ENCODE data around the gene RPIA.

The RPIA gene

DNA sequence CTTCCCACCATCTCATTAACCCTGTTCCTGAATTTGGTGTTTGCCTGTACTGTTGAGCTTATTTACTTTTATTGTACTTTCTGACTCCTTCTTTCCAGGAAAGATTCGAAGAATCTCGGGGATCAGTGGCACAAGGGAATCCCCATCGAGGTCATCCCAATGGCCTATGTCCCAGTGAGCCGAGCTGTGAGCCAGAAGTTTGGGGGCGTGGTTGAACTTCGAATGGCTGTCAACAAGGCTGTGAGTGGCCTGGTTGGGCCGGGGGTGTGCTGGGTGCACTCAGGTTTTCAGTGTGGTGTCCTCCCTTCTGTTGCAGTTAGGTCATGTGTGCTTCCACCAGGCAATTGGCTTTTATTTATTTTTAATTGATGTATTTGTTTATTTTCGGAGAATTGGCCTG lies 45.0 kb downstream of the RPIA start:
- H3K23ac ChIP-seq (ENCODE audit: low read length), result no peak overlapping the region
- H3K9ac ChIP-seq (ENCODE audit: low read length), result no peak overlapping the region
- H2BK5ac ChIP-seq (ENCODE audit: low read length), result no peak overlapping the region

DNA sequence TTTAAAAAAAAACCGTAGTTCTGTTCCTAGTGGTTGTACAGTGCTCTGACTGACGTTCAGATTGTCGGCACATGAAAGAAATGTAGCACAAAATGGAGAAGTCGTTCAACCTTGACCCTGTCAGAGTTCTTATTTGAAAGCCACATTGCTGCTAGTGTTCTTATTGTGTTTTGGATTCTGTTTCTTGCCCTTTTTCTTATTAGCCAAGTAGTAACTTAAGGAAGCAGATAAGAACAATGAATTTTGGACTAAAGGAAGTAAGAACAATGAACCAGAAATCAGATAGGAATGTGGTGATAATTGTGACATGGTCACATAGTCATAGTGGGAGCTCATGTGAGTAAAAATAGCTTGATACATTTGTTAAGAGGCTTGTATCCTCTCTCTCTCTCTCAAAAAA lies 45.9 kb downstream of the RPIA start:
- Histone ChIP-seq H3K79me1 (ENCODE audit: low read length) (peaks cover 1% of the 10 kb centered on the region), H3K23ac (ENCODE audit: low read length) (no peak overlapping the region), H4K5ac (ENCODE audit: low read length) (no peak overlapping the region), H3K18ac (ENCODE audit: low read length) (no peak overlapping the region), H2BK120ac (ENCODE audit: low read depth, low read length) (no peak overlapping the region), H3K79me2 (ENCODE audit: control insufficient read depth, insufficient read depth, low read length) (no peaks in the 10 kb centered on the region), H3K56ac (ENCODE audit: low read length) (no peak overlapping the region), H2AK5ac (ENCODE audit: low read length) (no peak overlapping the region), H3K4me1 (ENCODE audit: control insufficient read depth, low read depth, low read length) (peaks cover 3% of the 10 kb centered on the region), H3K4me3 (ENCODE audit: low read length) (no peak overlapping the region), H4K8ac (ENCODE audit: low read depth, low read length) (no peak overlapping the region), H3K4me2 (ENCODE audit: low read length) (no peak overlapping the region), H2BK5ac (ENCODE audit: low read length) (no peak overlapping the region), H2BK15ac (replicated peaks; ENCODE audit: low read depth) (no peak overlapping the region), H3K27me3 (ENCODE audit: insufficient read depth, low read length, poor library complexity) (no peaks in the 10 kb centered on the region), H3K4ac (ENCODE audit: low read depth, low read length) (no peak overlapping the region), H3K9ac (ENCODE audit: low read length) (no peak overlapping the region), H3K36me3 (ENCODE audit: control insufficient read depth, insufficient read depth, low read length) (no peaks in the 10 kb centered on the region), H3K27ac (ENCODE audit: low read depth, low read length) (no peak overlapping the region)
- WGBS (ENCODE audit: extremely low coverage, insufficient coverage, low lambda C conversion rate), result no CpG with 5 or more reads among the region's 4 CpGs
- peak; percentile 47 for DNase-seq

More for the DNA sequence above, 45.0 kb downstream of the RPIA start:
- Histone ChIP-seq H3K36me3 (ENCODE audit: control insufficient read depth, insufficient read depth, low read length) (no peaks in the 10 kb centered on the region), H3K18ac (ENCODE audit: low read length) (no peak overlapping the region), H4K8ac (ENCODE audit: low read depth, low read length) (no peak overlapping the region), H3K4me2 (ENCODE audit: low read length) (no peak overlapping the region), H3K79me2 (ENCODE audit: control insufficient read depth, insufficient read depth, low read length) (no peaks in the 10 kb centered on the region), H2BK120ac (ENCODE audit: low read depth, low read length) (no peak overlapping the region), H3K4me3 (ENCODE audit: low read length) (no peak overlapping the region), H2BK15ac (replicated peaks; ENCODE audit: low read depth) (no peak overlapping the region), H3K79me1 (ENCODE audit: low read length) (peaks cover 1% of the 10 kb centered on the region), H2AK5ac (ENCODE audit: low read length) (no peak overlapping the region), H3K4ac (ENCODE audit: low read depth, low read length) (no peak overlapping the region), H3K27me3 (ENCODE audit: insufficient read depth, low read length, poor library complexity) (no peaks in the 10 kb centered on the region), H3K27ac (ENCODE audit: low read depth, low read length) (no peak overlapping the region), H4K5ac (ENCODE audit: low read length) (no peak overlapping the region), H3K56ac (ENCODE audit: low read length) (peak overlapping the region; percentile 40), H3K4me1 (ENCODE audit: control insufficient read depth, low read depth, low read length) (peaks cover 3% of the 10 kb centered on the region)
- DNase-seq, result no peak
- no CpG with 5 or more reads among the region's 8 CpGs for WGBS (ENCODE audit: extremely low coverage, insufficient coverage, low lambda C conversion rate)

DNA sequence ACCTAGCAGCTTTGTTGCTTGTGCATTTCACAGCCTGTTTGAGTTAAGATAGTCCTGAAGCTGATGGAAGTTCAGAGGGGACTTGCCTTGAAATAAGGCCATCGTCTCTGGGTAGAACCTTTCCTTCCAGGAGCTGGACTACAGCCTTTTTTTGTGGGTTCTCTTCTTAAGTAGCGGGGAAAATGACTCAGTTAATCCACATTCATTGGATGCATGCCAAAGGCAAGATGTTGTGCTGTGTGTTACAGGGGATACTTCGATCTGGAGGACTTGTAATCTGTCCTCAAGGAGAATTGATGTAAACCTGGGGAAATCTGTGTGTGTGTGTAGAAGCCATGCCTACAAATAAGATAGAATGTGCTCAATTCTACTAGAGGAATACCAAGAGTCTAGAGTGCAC lies 46.8 kb downstream of the RPIA start:
- no peak for DNase-seq
- H3K18ac ChIP-seq (ENCODE audit: low read length), result no peak overlapping the region
- H4K8ac ChIP-seq (ENCODE audit: low read depth, low read length), result no peak overlapping the region
- no peak overlapping the region for H2BK15ac ChIP-seq (replicated peaks; ENCODE audit: low read depth)
- H4K5ac ChIP-seq (ENCODE audit: low read length), result no peak overlapping the region
- H3K4me2 ChIP-seq (ENCODE audit: low read length), result no peak overlapping the region
- no peaks in the 10 kb centered on the region for H3K79me2 ChIP-seq (ENCODE audit: control insufficient read depth, insufficient read depth, low read length)
- H2BK120ac ChIP-seq (ENCODE audit: low read depth, low read length), result no peak overlapping the region
- no peak overlapping the region for H3K23ac ChIP-seq (ENCODE audit: low read length)
- H3K56ac ChIP-seq (ENCODE audit: low read length), result no peak overlapping the region
- H3K27me3 ChIP-seq (ENCODE audit: insufficient read depth, low read length, poor library complexity), result no peaks in the 10 kb centered on the region
- no peaks in the 10 kb centered on the region for H3K79me1 ChIP-seq (ENCODE audit: low read length)
- no peak overlapping the region for H3K4ac ChIP-seq (ENCODE audit: low read depth, low read length)
- no peak overlapping the region for H3K9ac ChIP-seq (ENCODE audit: low read length)
- no peak overlapping the region for H2BK5ac ChIP-seq (ENCODE audit: low read length)
- no peak overlapping the region for H3K4me3 ChIP-seq (ENCODE audit: low read length)
- H2AK5ac ChIP-seq (ENCODE audit: low read length), result no peak overlapping the region
- no peaks in the 10 kb centered on the region for H3K36me3 ChIP-seq (ENCODE audit: control insufficient read depth, insufficient read depth, low read length)
- WGBS (ENCODE audit: extremely low coverage, insufficient coverage, low lambda C conversion rate), result no CpG with 5 or more reads among the region's 3 CpGs
- H3K4me1 ChIP-seq (ENCODE audit: control insufficient read depth, low read depth, low read length), result peaks cover 3% of the 10 kb centered on the region
- H3K27ac ChIP-seq (ENCODE audit: low read depth, low read length), result no peak overlapping the region

DNA sequence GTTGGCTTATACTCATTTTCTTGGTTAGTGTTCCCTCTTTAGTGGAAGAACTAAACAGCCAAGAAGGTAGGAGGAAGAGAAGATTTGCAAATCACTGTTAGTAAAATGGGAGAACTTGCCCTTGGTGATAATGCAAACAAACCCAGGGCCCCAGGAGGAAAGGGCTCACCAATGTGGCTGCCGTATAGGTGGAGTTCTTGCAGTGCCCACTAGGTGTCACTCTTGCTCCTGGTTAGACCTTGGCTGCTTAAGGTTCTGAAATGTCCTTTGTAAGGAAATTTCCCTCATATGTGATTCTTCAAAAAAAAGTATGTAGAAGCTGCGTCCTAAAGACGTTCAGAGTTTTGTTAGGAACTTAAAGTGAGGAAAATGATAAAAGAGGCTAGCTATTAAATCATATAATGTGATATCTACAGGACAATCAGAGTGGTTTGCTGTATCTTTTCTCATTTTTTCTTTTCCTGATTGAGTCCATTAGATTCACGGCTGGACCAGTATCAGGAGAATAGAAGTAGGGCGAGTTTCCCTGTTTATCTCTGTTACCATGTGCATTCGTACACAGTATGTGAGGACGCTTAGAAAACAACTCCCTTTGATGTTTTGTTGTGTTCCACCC lies 48.6 kb downstream of the RPIA start:
- H3K4me3 ChIP-seq (ENCODE audit: low read length), result no peak overlapping the region
- H3K27me3 ChIP-seq (ENCODE audit: insufficient read depth, low read length, poor library complexity), result no peaks in the 10 kb centered on the region
- peaks cover 3% of the 10 kb centered on the region for H3K4me1 ChIP-seq (ENCODE audit: control insufficient read depth, low read depth, low read length)
- no peaks in the 10 kb centered on the region for H3K79me1 ChIP-seq (ENCODE audit: low read length)
- H3K9ac ChIP-seq (ENCODE audit: low read length), result no peak overlapping the region
- H3K56ac ChIP-seq (ENCODE audit: low read length), result no peak overlapping the region
- peak; percentile 85 for DNase-seq
- no peaks in the 10 kb centered on the region for H3K79me2 ChIP-seq (ENCODE audit: control insufficient read depth, insufficient read depth, low read length)
- WGBS (ENCODE audit: extremely low coverage, insufficient coverage, low lambda C conversion rate), result no CpG with 5 or more reads among the region's 7 CpGs
- H3K23ac ChIP-seq (ENCODE audit: low read length), result no peak overlapping the region
- no peak overlapping the region for H2BK15ac ChIP-seq (replicated peaks; ENCODE audit: low read depth)
- H3K4ac ChIP-seq (ENCODE audit: low read depth, low read length), result no peak overlapping the region
- no peak overlapping the region for H2BK120ac ChIP-seq (ENCODE audit: low read depth, low read length)
- H4K8ac ChIP-seq (ENCODE audit: low read depth, low read length), result peak overlapping the region; percentile 56
- no peaks in the 10 kb centered on the region for H3K36me3 ChIP-seq (ENCODE audit: control insufficient read depth, insufficient read depth, low read length)
- no peak overlapping the region for H3K27ac ChIP-seq (ENCODE audit: low read depth, low read length)
- H4K5ac ChIP-seq (ENCODE audit: low read length), result no peak overlapping the region
- H3K4me2 ChIP-seq (ENCODE audit: low read length), result no peak overlapping the region
- H3K18ac ChIP-seq (ENCODE audit: low read length), result no peak overlapping the region
- no peak overlapping the region for H2BK5ac ChIP-seq (ENCODE audit: low read length)
- H2AK5ac ChIP-seq (ENCODE audit: low read length), result no peak overlapping the region

DNA sequence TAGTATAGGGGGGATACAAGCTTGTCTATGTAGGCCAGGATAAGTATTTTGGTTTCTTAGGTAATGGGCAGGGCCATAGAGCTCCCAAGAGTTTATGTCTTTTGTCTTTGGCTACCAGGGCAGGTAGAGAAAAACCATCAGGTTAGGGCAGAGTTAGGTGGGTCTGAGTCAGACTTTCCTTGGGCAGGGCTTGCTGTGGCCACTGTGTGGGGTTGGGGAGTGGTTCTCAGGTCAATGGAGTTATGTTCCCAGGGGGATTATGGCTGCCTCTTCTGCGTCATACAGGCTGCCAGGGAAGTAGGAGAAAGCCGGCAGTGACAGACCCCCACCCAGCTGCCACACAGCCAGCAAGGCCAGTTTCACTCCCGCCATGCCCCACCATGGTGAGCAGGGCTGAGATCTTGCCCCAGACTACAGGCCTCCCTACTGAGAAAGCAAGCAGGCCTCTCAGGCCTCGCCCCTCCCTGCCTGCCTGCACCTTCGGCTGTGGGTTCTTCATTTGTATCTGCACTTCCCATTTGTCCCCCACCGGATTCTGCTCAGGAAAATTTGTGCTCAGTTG lies 55.5 kb downstream of the RPIA start:
- Histone ChIP-seq H3K4me2 (ENCODE audit: low read length) (no peak overlapping the region), H3K23ac (ENCODE audit: low read length) (no peak overlapping the region), H3K79me1 (ENCODE audit: low read length) (no peaks in the 10 kb centered on the region), H4K5ac (ENCODE audit: low read length) (no peak overlapping the region), H4K8ac (ENCODE audit: low read depth, low read length) (no peak overlapping the region), H3K36me3 (ENCODE audit: control insufficient read depth, insufficient read depth, low read length) (peaks cover 1% of the 10 kb centered on the region), H2BK15ac (replicated peaks; ENCODE audit: low read depth) (no peak overlapping the region), H3K27ac (ENCODE audit: low read depth, low read length) (no peak overlapping the region), H3K79me2 (ENCODE audit: control insufficient read depth, insufficient read depth, low read length) (no peaks in the 10 kb centered on the region), H3K9ac (ENCODE audit: low read length) (no peak overlapping the region), H3K56ac (ENCODE audit: low read length) (no peak overlapping the region), H3K4me1 (ENCODE audit: control insufficient read depth, low read depth, low read length) (no peaks in the 10 kb centered on the region), H3K4ac (ENCODE audit: low read depth, low read length) (no peak overlapping the region), H3K4me3 (ENCODE audit: low read length) (no peak overlapping the region), H2BK120ac (ENCODE audit: low read depth, low read length) (no peak overlapping the region), H3K18ac (ENCODE audit: low read length) (no peak overlapping the region), H3K27me3 (ENCODE audit: insufficient read depth, low read length, poor library complexity) (no peaks in the 10 kb centered on the region), H2AK5ac (ENCODE audit: low read length) (no peak overlapping the region), H2BK5ac (ENCODE audit: low read length) (no peak overlapping the region)
- no peak for DNase-seq
- WGBS (ENCODE audit: extremely low coverage, insufficient coverage, low lambda C conversion rate), result no CpG with 5 or more reads among the region's 6 CpGs

DNA sequence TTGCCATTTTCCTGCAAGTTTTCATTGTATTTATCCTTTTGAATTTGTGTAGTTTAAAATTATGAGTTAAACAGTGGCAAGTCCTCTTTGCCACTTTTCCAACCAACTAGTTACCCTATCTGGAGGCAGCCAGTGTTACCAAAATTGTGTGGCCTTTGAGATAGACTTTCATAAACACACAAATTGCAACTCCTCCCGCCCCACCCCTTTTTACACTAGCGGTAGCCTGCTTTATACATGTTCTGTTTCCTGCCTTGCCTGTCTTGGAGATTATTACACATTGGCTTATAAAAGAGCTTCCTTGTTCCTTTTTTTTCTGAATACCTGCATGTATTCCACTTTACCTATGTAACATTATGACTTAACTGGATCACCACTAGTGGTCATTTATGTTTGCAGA lies 56.5 kb downstream of the RPIA start:
- Histone ChIP-seq H3K4me2 (ENCODE audit: low read length) (no peak overlapping the region), H3K18ac (ENCODE audit: low read length) (no peak overlapping the region), H3K27me3 (ENCODE audit: insufficient read depth, low read length, poor library complexity) (no peaks in the 10 kb centered on the region), H3K9ac (ENCODE audit: low read length) (no peak overlapping the region), H2BK120ac (ENCODE audit: low read depth, low read length) (no peak overlapping the region), H3K4ac (ENCODE audit: low read depth, low read length) (no peak overlapping the region), H2AK5ac (ENCODE audit: low read length) (no peak overlapping the region), H3K4me1 (ENCODE audit: control insufficient read depth, low read depth, low read length) (no peaks in the 10 kb centered on the region), H3K23ac (ENCODE audit: low read length) (no peak overlapping the region), H3K36me3 (ENCODE audit: control insufficient read depth, insufficient read depth, low read length) (peaks cover 1% of the 10 kb centered on the region), H4K5ac (ENCODE audit: low read length) (no peak overlapping the region), H3K27ac (ENCODE audit: low read depth, low read length) (no peak overlapping the region), H4K8ac (ENCODE audit: low read depth, low read length) (no peak overlapping the region), H3K79me2 (ENCODE audit: control insufficient read depth, insufficient read depth, low read length) (no peaks in the 10 kb centered on the region), H2BK15ac (replicated peaks; ENCODE audit: low read depth) (no peak overlapping the region), H3K79me1 (ENCODE audit: low read length) (no peaks in the 10 kb centered on the region), H3K56ac (ENCODE audit: low read length) (no peak overlapping the region), H2BK5ac (ENCODE audit: low read length) (no peak overlapping the region), H3K4me3 (ENCODE audit: low read length) (no peak overlapping the region)
- WGBS (ENCODE audit: extremely low coverage, insufficient coverage, low lambda C conversion rate), result no CpG with 5 or more reads among the region's 2 CpGs
- DNase-seq, result no peak
